Fibroblast of peridontal ligament (primary cell): Measurements from ENCODE around the gene ATP1A2.

Experiments
- DNase-seq: peaks from one replicate; pipeline ENCODE4 v3.0.0-alpha.2; 2010; ENCODE audit errors: extremely low read depth

Gene ATP1A2

DNA sequence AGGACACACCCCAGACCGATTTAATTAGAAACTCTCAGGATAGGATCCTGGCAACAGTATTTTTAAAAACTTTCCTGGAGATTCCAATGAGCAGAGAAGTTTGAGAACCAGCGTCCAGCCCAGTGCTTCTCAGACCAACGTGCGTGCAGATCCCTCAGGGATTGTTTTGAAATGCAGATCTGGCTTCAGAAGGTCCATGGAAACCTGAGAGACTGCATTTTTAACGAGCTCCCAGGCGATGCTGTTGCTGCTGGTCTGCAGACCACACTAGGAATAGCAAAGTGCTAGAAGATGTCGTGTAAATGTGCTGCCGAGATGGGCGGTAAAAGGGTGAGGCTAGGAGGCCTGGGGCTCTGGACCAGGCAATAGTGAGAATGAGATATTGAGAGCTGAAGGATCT, 56.4 kb downstream of the ATP1A2 start:
- DNase-seq, result no peak

DNA sequence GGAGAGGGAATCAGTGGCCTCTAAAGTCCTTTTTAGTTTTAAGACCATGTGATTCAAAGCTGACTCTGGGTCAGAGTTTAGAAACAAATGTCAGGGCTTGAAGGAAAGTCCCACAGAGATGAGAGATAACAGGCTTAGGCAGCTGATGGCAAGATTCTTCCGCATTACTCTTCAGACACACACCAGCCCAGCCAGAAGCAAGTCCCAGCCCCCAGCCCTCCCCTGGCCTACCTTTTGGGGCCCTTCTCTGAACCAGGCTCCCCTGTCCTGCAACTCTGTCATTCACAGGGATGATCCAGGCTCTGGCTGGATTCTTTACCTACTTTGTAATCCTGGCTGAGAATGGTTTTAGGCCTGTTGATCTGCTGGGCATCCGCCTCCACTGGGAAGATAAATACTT, 61.7 kb downstream of the ATP1A2 start:
- no peak for DNase-seq

DNA sequence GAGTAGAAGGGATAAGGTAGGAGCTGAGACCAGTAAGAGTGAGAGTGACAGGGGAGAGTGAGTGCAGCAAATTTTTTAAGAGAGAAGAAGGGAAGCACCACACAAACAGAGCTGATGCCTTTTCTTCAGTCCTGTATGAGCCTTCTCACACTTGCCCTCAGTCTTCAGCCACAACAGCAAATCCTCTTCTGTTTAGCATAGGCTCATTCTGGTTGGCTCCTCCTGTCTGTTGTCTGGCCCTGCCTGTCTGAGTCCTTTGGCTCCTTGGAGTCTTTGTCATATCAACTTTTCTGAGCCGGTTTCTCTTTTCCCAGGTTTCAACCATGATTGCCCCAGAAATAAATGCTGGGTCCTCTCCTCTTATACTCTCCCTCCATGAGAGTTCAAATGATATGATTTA, 62.1 kb downstream of the ATP1A2 start:
- no peak for DNase-seq

DNA sequence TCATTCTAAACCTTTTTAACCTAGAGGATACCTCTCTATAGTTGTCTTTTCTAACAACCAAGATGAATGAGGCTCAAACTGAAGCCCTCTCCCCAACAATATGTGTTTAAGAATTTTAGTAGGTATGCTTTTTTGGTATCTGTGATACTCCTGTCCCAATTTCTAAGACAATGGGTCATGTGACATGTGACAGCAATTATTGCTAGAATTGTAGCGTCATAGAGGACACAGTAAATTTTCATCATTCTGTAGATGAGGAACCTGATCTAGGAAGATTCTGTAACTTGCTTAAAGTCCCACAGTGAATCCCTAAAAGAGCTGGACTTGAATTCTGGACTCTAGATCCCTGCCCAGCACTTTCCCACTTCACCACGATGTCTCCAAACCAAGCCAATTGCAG, 63.2 kb downstream of the ATP1A2 start:
- DNase-seq, result no peak

DNA sequence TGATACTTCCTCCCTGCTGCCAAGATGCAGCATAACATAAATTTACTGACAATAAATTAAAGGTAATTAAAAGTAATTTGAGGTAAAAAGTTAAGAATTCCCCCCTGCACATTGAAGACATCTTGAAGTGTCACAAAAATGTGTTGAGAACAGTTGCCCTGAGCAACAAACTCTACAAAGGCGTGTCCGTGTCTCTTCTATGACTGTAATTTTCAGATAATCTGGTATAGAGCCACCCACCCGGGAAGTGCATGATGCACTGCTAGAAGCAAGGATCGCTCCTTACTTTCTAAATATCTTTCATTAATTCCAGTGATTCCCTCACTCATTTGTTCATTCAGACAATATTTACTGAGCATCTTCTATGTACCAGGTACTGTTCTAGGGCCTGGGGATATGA, 63.8 kb downstream of the ATP1A2 start:
- no peak for DNase-seq

GRCh38 chr1:160186246-160186645, 70.7 kb downstream of the ATP1A2 start:
- no peak for DNase-seq

DNA sequence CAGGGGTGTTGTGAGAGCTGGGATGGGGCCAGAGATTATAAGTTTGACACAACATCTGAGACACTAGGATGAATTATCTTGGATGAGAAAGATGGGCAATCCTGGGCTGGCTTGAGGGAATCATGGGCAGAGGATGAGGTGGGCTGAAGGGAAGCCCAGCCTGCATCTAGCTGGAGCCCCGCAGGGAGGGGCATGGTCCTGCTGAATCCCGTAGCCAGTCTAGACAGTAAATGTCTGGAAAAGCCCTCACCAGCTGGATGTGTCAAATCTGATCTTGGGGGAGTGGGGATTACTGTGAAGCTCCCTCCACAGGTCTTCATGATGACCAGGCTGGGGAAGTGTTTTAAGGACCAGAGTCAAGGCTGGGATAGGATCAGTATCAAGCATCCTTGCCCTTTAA, 71.2 kb downstream of the ATP1A2 start:
- DNase-seq, result no peak

GRCh38 chr1:160187407-160187806, 71.8 kb downstream of the ATP1A2 start:
- DNase-seq, result no peak

GRCh38 chr1:160188341-160188740, 72.8 kb downstream of the ATP1A2 start:
- no peak for DNase-seq

- peak; percentile 57 for DNase-seq
Measured at GRCh38 chr1:160189649-160190625, 74.4 kb downstream of the ATP1A2 start, which contains the start of gene CASQ1. Gene CASQ1, plus strand, starts transcription at chr1:160190575. Its CDS starts 177 bp downstream, at chr1:160190752.

DNA sequence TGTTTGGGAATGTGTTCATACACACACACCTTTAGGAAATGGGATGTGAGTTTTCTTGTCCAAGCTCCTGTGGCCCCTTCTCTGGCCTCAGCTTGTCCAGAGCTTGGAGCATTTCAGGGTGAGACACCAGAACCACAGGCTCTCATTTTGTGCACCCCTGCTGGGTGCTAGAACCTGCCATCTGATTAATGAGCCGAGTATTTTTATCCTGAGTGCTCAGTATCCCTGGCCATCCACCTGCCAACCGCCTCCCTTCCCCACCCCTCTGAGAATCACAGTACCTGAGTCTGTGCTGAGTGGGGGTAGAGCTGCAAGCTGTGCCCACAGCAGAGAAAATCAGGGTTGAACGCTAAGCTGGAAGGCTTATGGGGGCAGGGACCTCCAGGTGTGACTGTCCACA, 76.2 kb downstream of the ATP1A2 start:
- no peak for DNase-seq

DNA sequence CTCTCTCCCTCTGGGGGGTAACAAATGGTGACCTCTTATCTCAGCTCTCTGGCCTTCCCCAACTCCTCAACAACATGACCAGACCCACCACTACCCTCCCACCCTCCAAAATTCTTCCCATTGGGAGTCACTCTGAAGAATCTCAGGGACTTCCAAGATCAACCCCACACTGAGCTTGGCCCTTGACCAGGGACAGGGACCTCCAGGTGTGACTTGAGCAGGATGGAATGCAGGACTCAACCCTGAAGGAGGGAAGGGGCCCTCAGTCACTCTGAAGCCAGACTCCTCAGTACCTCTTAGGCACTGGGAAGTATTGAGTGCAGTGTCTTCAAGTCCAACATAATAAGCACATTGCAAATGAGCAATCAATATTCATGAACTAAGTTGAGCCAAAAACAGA, 76.7 kb downstream of the ATP1A2 start:
- DNase-seq, result no peak
